Measurements from ENCODE around the gene KISS1R. TPM values are rescaled to one million over a fixed set of nuclear protein-coding genes. Genes with fewer than 3 reads are reported as not detected.

KISS1R gene
- polyA plus RNA-seq, 1 donor (not counting 4 experiments of a cell fraction or from before 2014, with no cell fraction given): not detected

DNA sequence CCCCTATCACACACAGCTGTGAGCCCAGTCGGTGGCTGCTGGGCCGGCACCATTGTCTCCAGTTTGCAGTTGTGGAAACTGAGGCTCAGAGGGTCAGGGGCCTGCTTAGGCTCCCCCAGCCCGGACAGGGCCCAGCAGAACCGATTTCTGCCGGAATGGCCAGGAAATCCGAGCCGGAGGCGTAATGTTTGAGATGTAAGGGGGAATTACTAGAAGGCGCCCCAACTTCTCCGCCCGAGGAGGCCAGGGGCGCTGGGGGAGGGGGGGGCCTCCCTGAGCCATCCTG lies 962 bp downstream of the KISS1R start:
- H3K27ac ChIP-seq (ENCODE audit: control insufficient read depth, insufficient read depth, low read length): no peak overlapping the region
- no peak overlapping the region for H2AFZ ChIP-seq (ENCODE audit: control insufficient read depth, low read length)
- H3K36me3 ChIP-seq (ENCODE audit: control insufficient read depth in 2 of 2, extremely low read depth in 1 of 2, insufficient read depth in 2 of 2, low read length in 2 of 2): no peaks in the 10 kb centered on the region
- no peak overlapping the region for H3K9ac ChIP-seq (ENCODE audit: control insufficient read depth, extremely low read depth, insufficient read depth, low read length)
- no peaks in the 10 kb centered on the region for H3K9me1 ChIP-seq (ENCODE audit: control insufficient read depth, extremely low read depth, insufficient read depth, low read length)
- FAIRE-seq (no peak), DNase-seq (ENCODE audit: low read depth, low spot score) (no peak)
- peaks cover 43% of the 10 kb centered on the region for H3K27me3 ChIP-seq (ENCODE audit: control insufficient read depth, extremely low read depth, insufficient read depth, low read length)
- H4K20me1 ChIP-seq (ENCODE audit: control insufficient read depth, extremely low read depth, insufficient read depth, low read length): no peaks in the 10 kb centered on the region
- H3K9me3 ChIP-seq (ENCODE audit: control insufficient read depth, low read depth, low read length): no peaks in the 10 kb centered on the region
- dilution Hi-C loops (cut with MboI; ENCODE audit: extremely low pct_ligation_motif_present, low sequenced_read_pairs): no loop called here
- TF ChIP-seq CTCF (optimal IDR thresholded peaks at IDR 0.05 in 1 of 3, IDR thresholded peaks at IDR 0.05 in 1 of 3, conservative IDR thresholded peaks at IDR 0.05 in 1 of 3; ENCODE audit: extremely low read depth in 1 of 3, insufficient read depth in 2 of 3, low read length in 3 of 3) (no peak), EZH2 (IDR thresholded peaks at IDR 0.05; ENCODE audit: low read length) (peak; percentile 95)
- no peak overlapping the region for H3K4me3 ChIP-seq (ENCODE audit: control insufficient read depth in 2 of 3, extremely low read depth in 1 of 3, insufficient read depth in 2 of 3, low read depth in 1 of 3, low read length in 3 of 3)
- H3K4me1 ChIP-seq (ENCODE audit: control insufficient read depth, extremely low read depth, insufficient read depth, low read length): peaks cover 4% of the 10 kb centered on the region
- H3K79me2 ChIP-seq (ENCODE audit: control insufficient read depth, insufficient read depth, low read length): peaks cover 3% of the 10 kb centered on the region
- H3K4me2 ChIP-seq (ENCODE audit: control insufficient read depth, extremely low read depth, insufficient read depth, low read depth, low read length): no peak overlapping the region

- Histone ChIP-seq H3K9me3 (ENCODE audit: control insufficient read depth, low read depth, low read length) (no peaks in the 10 kb centered on the region), H3K27me3 (ENCODE audit: control insufficient read depth, extremely low read depth, insufficient read depth, low read length) (peaks cover 43% of the 10 kb centered on the region), H3K4me3 (ENCODE audit: control insufficient read depth in 2 of 3, extremely low read depth in 1 of 3, insufficient read depth in 2 of 3, low read depth in 1 of 3, low read length in 3 of 3) (no peak overlapping the region), H3K36me3 (ENCODE audit: control insufficient read depth in 2 of 2, extremely low read depth in 1 of 2, insufficient read depth in 2 of 2, low read length in 2 of 2) (no peaks in the 10 kb centered on the region), H3K4me1 (ENCODE audit: control insufficient read depth, extremely low read depth, insufficient read depth, low read length) (peaks cover 4% of the 10 kb centered on the region), H3K27ac (ENCODE audit: control insufficient read depth, insufficient read depth, low read length) (no peak overlapping the region), H3K9me1 (ENCODE audit: control insufficient read depth, extremely low read depth, insufficient read depth, low read length) (no peaks in the 10 kb centered on the region), H3K4me2 (ENCODE audit: control insufficient read depth, extremely low read depth, insufficient read depth, low read depth, low read length) (no peak overlapping the region), H3K9ac (ENCODE audit: control insufficient read depth, extremely low read depth, insufficient read depth, low read length) (no peak overlapping the region), H4K20me1 (ENCODE audit: control insufficient read depth, extremely low read depth, insufficient read depth, low read length) (no peaks in the 10 kb centered on the region), H3K79me2 (ENCODE audit: control insufficient read depth, insufficient read depth, low read length) (no peaks in the 10 kb centered on the region), H2AFZ (ENCODE audit: control insufficient read depth, low read length) (no peak overlapping the region)
- TF ChIP-seq EZH2 (IDR thresholded peaks at IDR 0.05; ENCODE audit: low read length): no peak
- no peak for TF ChIP-seq CTCF (optimal IDR thresholded peaks at IDR 0.05 in 1 of 3, IDR thresholded peaks at IDR 0.05 in 1 of 3, conservative IDR thresholded peaks at IDR 0.05 in 1 of 3; ENCODE audit: extremely low read depth in 1 of 3, insufficient read depth in 2 of 3, low read length in 3 of 3)
- DNase-seq (ENCODE audit: low read depth, low spot score) (no peak), FAIRE-seq (no peak)
- dilution Hi-C loops (cut with MboI; ENCODE audit: extremely low pct_ligation_motif_present, low sequenced_read_pairs): no loop called here
Measured at GRCh38 chr19:918481-919198, 1.5 kb downstream of the KISS1R start.
